Ishikawa (cell line): ENCODE measurements around the gene SLC25A44.

Experiments used
- CEBPB ChIP-seq: IDR thresholded peaks from 2 replicates; pipeline ENCODE4 v1.6.1; 2012
- CREB1 ChIP-seq: IDR thresholded peaks from 2 replicates; pipeline ENCODE4 v1.6.1; 2012; ENCODE audit warnings: low read depth
- EGR1 ChIP-seq: IDR thresholded peaks from 2 replicates; pipeline ENCODE4 v1.6.1; 2012
- EP300 ChIP-seq: IDR thresholded peaks from 2 replicates; pipeline ENCODE4 v1.6.1; 2012; ENCODE audit warnings: borderline replicate concordance
- FOXM1 ChIP-seq: IDR thresholded peaks from 2 replicates; pipeline ENCODE4 v1.6.1; 2012; ENCODE audit warnings: low read depth, borderline replicate concordance
- NFIC ChIP-seq: IDR thresholded peaks from 2 replicates; pipeline ENCODE4 v1.6.1; 2012
- RAD21 ChIP-seq: IDR thresholded peaks from 2 replicates; pipeline ENCODE4 v1.6.1; 2012; ENCODE audit warnings: low read depth
- TAF1 ChIP-seq: IDR thresholded peaks from 2 replicates; pipeline ENCODE4 v1.6.1; 2012; ENCODE audit warnings: low read depth, mild to moderate bottlenecking
- TCF12 ChIP-seq: IDR thresholded peaks from 2 replicates; pipeline ENCODE4 v1.6.1; 2012; ENCODE audit warnings: low read depth
- TEAD4 ChIP-seq: IDR thresholded peaks from 2 replicates; pipeline ENCODE4 v1.6.1; 2012
- YY1 ChIP-seq: IDR thresholded peaks from 2 replicates; pipeline ENCODE4 v1.6.1; 2012; ENCODE audit warnings: low read depth
- ZBTB7A ChIP-seq: IDR thresholded peaks from 2 replicates; pipeline ENCODE4 v1.6.1; 2012; ENCODE audit warnings: low read depth
- TF ChIP-seq, protein P1 (sequence below): IDR thresholded peaks from 2 replicates; pipeline ENCODE4 v1.6.1; 2012; ENCODE audit warnings: low read depth, mild to moderate bottlenecking
- TF ChIP-seq, protein P2 (sequence below): IDR thresholded peaks from 2 replicates; pipeline ENCODE4 v1.6.1; 2012
- TF ChIP-seq, protein P3 (sequence below): IDR thresholded peaks from 2 replicates; pipeline ENCODE4 v1.6.1; 2012

Gene SLC25A44

GRCh38 chr1:156146769-156147405, 47.0 kb upstream of the SLC25A44 start:
- TF ChIP-seq, protein P1, sequence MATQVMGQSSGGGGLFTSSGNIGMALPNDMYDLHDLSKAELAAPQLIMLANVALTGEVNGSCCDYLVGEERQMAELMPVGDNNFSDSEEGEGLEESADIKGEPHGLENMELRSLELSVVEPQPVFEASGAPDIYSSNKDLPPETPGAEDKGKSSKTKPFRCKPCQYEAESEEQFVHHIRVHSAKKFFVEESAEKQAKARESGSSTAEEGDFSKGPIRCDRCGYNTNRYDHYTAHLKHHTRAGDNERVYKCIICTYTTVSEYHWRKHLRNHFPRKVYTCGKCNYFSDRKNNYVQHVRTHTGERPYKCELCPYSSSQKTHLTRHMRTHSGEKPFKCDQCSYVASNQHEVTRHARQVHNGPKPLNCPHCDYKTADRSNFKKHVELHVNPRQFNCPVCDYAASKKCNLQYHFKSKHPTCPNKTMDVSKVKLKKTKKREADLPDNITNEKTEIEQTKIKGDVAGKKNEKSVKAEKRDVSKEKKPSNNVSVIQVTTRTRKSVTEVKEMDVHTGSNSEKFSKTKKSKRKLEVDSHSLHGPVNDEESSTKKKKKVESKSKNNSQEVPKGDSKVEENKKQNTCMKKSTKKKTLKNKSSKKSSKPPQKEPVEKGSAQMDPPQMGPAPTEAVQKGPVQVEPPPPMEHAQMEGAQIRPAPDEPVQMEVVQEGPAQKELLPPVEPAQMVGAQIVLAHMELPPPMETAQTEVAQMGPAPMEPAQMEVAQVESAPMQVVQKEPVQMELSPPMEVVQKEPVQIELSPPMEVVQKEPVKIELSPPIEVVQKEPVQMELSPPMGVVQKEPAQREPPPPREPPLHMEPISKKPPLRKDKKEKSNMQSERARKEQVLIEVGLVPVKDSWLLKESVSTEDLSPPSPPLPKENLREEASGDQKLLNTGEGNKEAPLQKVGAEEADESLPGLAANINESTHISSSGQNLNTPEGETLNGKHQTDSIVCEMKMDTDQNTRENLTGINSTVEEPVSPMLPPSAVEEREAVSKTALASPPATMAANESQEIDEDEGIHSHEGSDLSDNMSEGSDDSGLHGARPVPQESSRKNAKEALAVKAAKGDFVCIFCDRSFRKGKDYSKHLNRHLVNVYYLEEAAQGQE = no peak
- TF ChIP-seq CREB1 = no peak
- TF ChIP-seq TAF1 = no peak
- TF ChIP-seq TEAD4 = no peak
- TF ChIP-seq, protein P2, sequence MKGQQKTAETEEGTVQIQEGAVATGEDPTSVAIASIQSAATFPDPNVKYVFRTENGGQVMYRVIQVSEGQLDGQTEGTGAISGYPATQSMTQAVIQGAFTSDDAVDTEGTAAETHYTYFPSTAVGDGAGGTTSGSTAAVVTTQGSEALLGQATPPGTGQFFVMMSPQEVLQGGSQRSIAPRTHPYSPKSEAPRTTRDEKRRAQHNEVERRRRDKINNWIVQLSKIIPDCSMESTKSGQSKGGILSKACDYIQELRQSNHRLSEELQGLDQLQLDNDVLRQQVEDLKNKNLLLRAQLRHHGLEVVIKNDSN = no peak
- TF ChIP-seq EGR1 = no peak
- TF ChIP-seq NFIC = no peak
- no peak for TF ChIP-seq EP300
- TF ChIP-seq YY1 = no peak
- TF ChIP-seq, protein P3, sequence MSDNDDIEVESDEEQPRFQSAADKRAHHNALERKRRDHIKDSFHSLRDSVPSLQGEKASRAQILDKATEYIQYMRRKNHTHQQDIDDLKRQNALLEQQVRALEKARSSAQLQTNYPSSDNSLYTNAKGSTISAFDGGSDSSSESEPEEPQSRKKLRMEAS = no peak
- no peak for TF ChIP-seq CEBPB
- TF ChIP-seq TCF12 = no peak
- no peak for TF ChIP-seq RAD21
- TF ChIP-seq FOXM1 = no peak
- no peak for TF ChIP-seq ZBTB7A

DNA sequence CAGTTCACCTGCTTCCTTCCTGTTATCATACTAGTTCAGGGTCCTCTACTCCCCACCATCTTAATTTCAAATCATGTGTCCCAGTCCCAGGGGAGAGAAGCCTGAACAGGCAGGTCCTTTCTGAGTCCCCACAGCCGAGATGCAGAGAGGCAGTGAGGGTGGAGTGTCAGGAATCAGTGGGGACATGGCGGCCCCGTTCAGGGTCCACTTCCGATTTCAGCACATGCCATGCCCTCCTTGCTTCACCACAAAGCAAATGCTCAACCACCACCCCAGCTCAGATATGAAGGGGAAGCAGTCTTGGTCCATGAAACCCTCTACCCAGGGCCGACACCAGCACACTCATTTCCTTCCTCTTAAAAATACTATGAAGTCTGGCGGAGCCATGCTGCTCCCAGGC, 45.7 kb upstream of the SLC25A44 start:
- TF ChIP-seq TCF12 = no peak
- no peak for TF ChIP-seq NFIC
- TF ChIP-seq EP300 = no peak
- TF ChIP-seq ZBTB7A = no peak
- TF ChIP-seq TAF1 = no peak
- no peak for TF ChIP-seq YY1
- TF ChIP-seq, protein P2 = no peak
- no peak for TF ChIP-seq CREB1
- TF ChIP-seq RAD21 = no peak
- TF ChIP-seq, protein P3 = no peak
- TF ChIP-seq CEBPB = no peak
- no peak for TF ChIP-seq FOXM1
- TF ChIP-seq, protein P1 = no peak
- no peak for TF ChIP-seq TEAD4
- no peak for TF ChIP-seq EGR1

GRCh38 chr1:156149374-156150332, 44.3 kb upstream of the SLC25A44 start:
- TF ChIP-seq, protein P1 = no peak
- no peak for TF ChIP-seq RAD21
- TF ChIP-seq CEBPB = no peak
- no peak for TF ChIP-seq TCF12
- no peak for TF ChIP-seq FOXM1
- no peak for TF ChIP-seq ZBTB7A
- TF ChIP-seq, protein P2 = no peak
- no peak for TF ChIP-seq TEAD4
- TF ChIP-seq, protein P3 = no peak
- TF ChIP-seq YY1 = no peak
- TF ChIP-seq CREB1 = no peak
- TF ChIP-seq TAF1 = no peak
- no peak for TF ChIP-seq NFIC
- no peak for TF ChIP-seq EP300
- TF ChIP-seq EGR1 = no peak
